Measurements from ENCODE around the gene CERS2. TPM values are rescaled to one million over a fixed set of nuclear protein-coding genes. Genes with fewer than 3 reads are reported as not detected.

Gene CERS2
- total and polyA plus RNA-seq, 2 of the 13 experiments (the other 11 are each of a cell fraction or from before 2014, with no cell fraction given): 269 to 298 TPM

DNA sequence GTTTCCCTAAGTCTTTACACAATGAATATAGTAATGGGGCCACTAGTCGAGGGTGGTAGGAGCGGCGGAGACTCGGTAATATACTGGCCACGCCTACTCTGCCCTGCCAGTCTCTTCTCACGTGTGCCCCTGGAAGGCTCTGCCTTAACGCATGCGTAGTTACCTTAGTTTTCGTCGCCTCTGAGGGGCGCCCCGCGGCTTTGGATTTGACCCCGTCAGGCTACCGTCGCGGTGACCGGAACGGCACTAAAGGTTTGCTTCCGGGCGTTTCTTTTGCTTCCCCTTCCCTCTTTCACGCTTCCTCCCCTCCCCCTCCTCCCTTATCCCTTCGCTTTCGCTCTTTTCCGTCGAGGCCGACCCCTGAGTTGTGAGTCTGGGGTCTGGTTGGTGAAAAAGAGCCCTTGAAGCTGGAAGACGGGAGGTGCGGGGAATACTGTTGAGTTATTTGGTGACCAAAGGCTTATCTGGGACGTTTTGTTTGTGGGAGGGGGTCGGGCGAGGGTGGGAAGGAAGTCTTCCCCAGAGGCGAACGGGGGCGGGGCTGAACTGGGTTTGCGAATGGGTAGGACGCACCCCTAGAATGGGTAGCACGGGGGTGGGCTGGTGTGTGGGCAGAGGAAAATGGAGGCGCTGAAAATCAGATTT, 48.4 kb downstream of the CERS2 start, which contains the start of gene SETDB1 (continued):
- TF ChIP-seq, protein P1, sequence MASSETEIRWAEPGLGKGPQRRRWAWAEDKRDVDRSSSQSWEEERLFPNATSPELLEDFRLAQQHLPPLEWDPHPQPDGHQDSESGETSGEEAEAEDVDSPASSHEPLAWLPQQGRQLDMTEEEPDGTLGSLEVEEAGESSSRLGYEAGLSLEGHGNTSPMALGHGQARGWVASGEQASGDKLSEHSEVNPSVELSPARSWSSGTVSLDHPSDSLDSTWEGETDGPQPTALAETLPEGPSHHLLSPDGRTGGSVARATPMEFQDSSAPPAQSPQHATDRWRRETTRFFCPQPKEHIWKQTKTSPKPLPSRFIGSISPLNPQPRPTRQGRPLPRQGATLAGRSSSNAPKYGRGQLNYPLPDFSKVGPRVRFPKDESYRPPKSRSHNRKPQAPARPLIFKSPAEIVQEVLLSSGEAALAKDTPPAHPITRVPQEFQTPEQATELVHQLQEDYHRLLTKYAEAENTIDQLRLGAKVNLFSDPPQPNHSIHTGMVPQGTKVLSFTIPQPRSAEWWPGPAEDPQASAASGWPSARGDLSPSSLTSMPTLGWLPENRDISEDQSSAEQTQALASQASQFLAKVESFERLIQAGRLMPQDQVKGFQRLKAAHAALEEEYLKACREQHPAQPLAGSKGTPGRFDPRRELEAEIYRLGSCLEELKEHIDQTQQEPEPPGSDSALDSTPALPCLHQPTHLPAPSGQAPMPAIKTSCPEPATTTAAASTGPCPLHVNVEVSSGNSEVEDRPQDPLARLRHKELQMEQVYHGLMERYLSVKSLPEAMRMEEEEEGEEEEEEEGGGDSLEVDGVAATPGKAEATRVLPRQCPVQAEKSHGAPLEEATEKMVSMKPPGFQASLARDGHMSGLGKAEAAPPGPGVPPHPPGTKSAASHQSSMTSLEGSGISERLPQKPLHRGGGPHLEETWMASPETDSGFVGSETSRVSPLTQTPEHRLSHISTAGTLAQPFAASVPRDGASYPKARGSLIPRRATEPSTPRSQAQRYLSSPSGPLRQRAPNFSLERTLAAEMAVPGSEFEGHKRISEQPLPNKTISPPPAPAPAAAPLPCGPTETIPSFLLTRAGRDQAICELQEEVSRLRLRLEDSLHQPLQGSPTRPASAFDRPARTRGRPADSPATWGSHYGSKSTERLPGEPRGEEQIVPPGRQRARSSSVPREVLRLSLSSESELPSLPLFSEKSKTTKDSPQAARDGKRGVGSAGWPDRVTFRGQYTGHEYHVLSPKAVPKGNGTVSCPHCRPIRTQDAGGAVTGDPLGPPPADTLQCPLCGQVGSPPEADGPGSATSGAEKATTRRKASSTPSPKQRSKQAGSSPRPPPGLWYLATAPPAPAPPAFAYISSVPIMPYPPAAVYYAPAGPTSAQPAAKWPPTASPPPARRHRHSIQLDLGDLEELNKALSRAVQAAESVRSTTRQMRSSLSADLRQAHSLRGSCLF (CRISPR knock-in tag; IDR thresholded peaks at IDR 0.05; ENCODE audit: borderline replicate concordance): no peak
- no peak for TF ChIP-seq ZNF619 (CRISPR knock-in tag; IDR thresholded peaks at IDR 0.05)
- peak; percentile 31; the same call in 1 of the 2 replicates for TF ChIP-seq NRL (CRISPR knock-in tag; IDR thresholded peaks at IDR 0.05; ENCODE audit: borderline replicate concordance)
- TF ChIP-seq FOSL1 (CRISPR knock-in tag; IDR thresholded peaks at IDR 0.05; ENCODE audit: borderline replicate concordance): no peak
- TF ChIP-seq ZNF383 (CRISPR knock-in tag; IDR thresholded peaks at IDR 0.05; ENCODE audit: borderline replicate concordance): no peak
- peak; percentile 53; the same call in 1 of the 2 replicates for TF ChIP-seq ZFX (CRISPR knock-in tag; IDR thresholded peaks at IDR 0.05; ENCODE audit: low read depth)
- TF ChIP-seq JUN (CRISPR knock-in tag; IDR thresholded peaks at IDR 0.05): no peak
- peak; percentile 49; the same call in 1 of the 2 replicates for TF ChIP-seq FOXP4 (CRISPR knock-in tag; IDR thresholded peaks at IDR 0.05)
- no peak for TF ChIP-seq SAFB2 (CRISPR knock-in tag; IDR thresholded peaks at IDR 0.05; ENCODE audit: borderline replicate concordance, low read depth)
- TF ChIP-seq NBN (conservative IDR thresholded peaks at IDR 0.05): no peak
- TF ChIP-seq RFX1 (IDR thresholded peaks at IDR 0.05): no peak
- TF ChIP-seq ZNF326 (CRISPR knock-in tag; IDR thresholded peaks at IDR 0.05; ENCODE audit: borderline replicate concordance): no peak
- TF ChIP-seq IKZF1 (IDR thresholded peaks at IDR 0.05): no peak
- TF ChIP-seq CBX5 (CRISPR knock-in tag; IDR thresholded peaks at IDR 0.05; ENCODE audit: borderline replicate concordance): peak; percentile 63; the same call in 1 of the 2 replicates
- TF ChIP-seq PHB2 (IDR thresholded peaks at IDR 0.05; ENCODE audit: partially characterized antibody): no peak
- 0 out of 2 replicates have a peak, but pooled peaks have one; percentile 74 for TF ChIP-seq ZBTB7A (CRISPR knock-in tag; IDR thresholded peaks at IDR 0.05)
- TF ChIP-seq ZNF850 (CRISPR knock-in tag; conservative IDR thresholded peaks at IDR 0.05): no peak
- TF ChIP-seq SMAD3 (CRISPR knock-in tag; IDR thresholded peaks at IDR 0.05): peak; percentile 66; the same call in 1 of the 2 replicates
- no peak for TF ChIP-seq PAX8 (CRISPR knock-in tag; IDR thresholded peaks at IDR 0.05; ENCODE audit: borderline replicate concordance)
- TF ChIP-seq TOE1 (CRISPR knock-in tag; IDR thresholded peaks at IDR 0.05): no peak
- no peak for TF ChIP-seq CEBPZ (IDR thresholded peaks at IDR 0.05; ENCODE audit: low read length)
